HepG2 (cell line): ENCODE data around the gene MARCHF5. TPM values are rescaled to one million over a fixed set of nuclear protein-coding genes. Genes with fewer than 3 reads are reported as not detected.

Experiments
- ATAC-seq: fragments of 200-7000 bp; cut with Tn5 transposase; 3 replicates; pipeline ENCODE4 v1.9.1; 2020; ENCODE audit warnings: mild to moderate bottlenecking, moderate library complexity
- BruUV-seq: library from RNA; stranded (reverse); fragments of 400-500 nt; replicated peaks from 2 replicates; lab custom pipeline; 2021; lab: Mats Ljungman, UMichigan
- CTCF ChIA-PET: fragments of 300-600 bp; formaldehyde crosslinking; extraction: SDS; loops from one replicate; lab custom pipeline; 2021; ENCODE audit warnings: low total read pairs, inconsistent platforms, low intra/inter-chr PET ratio; lab: Yijun Ruan, JAX
- POLR2A ChIA-PET: fragments of 350-600 bp; sonication (Branson Sonifier 250); formaldehyde crosslinking; loops from one replicate; lab custom pipeline; 2020; ENCODE audit warnings: antibody characterized with exemption, inconsistent platforms; lab: Yijun Ruan, JAX
- DNase-seq: peaks from one replicate; pipeline ENCODE4 v3.0.0-alpha.2; 2015; ENCODE audit warnings: low spot score
- FAIRE-seq: peaks from 3 replicates; lab custom pipeline; 2011; peaks lifted over from hg19 to GRCh38; lab: Jason Lieb, UNC
- H2AFZ ChIP-seq: one replicate; pipeline ENCODE4 v1.6.1; 2011; ENCODE audit warnings: low read length, inconsistent platforms
- H3K27ac ChIP-seq: fragments of 300-600 bp; 3 replicates; pipeline ENCODE4 v1.8.0; 2011; ENCODE audit warnings: mixed run types, mild to moderate bottlenecking, mixed read lengths, low read length, inconsistent platforms; ENCODE audit not compliant: insufficient read depth; ENCODE audit errors: extremely low read length
- H3K27me3 ChIP-seq, 2 experiments: fragments of 200-600 bp in 1 of 2; 2 replicates in 1 of 2; 3 replicates in 1 of 2; pipeline versions ENCODE4 v1.6.0 to v1.8.0; 2011; ENCODE audit warnings: low read length in 2 of 2, mild to moderate bottlenecking in 2 of 2, moderate library complexity in 2 of 2, inconsistent platforms in 1 of 2; ENCODE audit not compliant: insufficient read depth in 2 of 2, control insufficient read depth in 1 of 2
- H3K36me3 ChIP-seq, 2 experiments: fragments of 200-600 bp in 1 of 2; replicated peaks in 1 of 2; 2 replicates in 1 of 2; 3 replicates in 1 of 2; pipeline versions ENCODE4 v1.5.1 to v1.8.0; 2011; ENCODE audit warnings: low read length in 2 of 2, inconsistent platforms in 1 of 2; ENCODE audit not compliant: insufficient read depth in 2 of 2, control insufficient read depth in 1 of 2
- H3K4me1 ChIP-seq: 2 replicates; pipeline ENCODE4 v1.5.1; 2012; ENCODE audit warnings: low read length, inconsistent platforms; ENCODE audit not compliant: insufficient read depth
- H3K4me2 ChIP-seq: 2 replicates; pipeline ENCODE4 v1.6.0; 2011; ENCODE audit warnings: low read depth, low read length, inconsistent platforms
- H3K4me3 ChIP-seq, 3 experiments: fragments of 200-600 bp in 1 of 3; sonication (generic), shearing (Covaris generic) in 1 of 3; replicated peaks in 1 of 3; 2 replicates each; pipeline ENCODE4 v1.5.1; 2011 to 2016; ENCODE audit warnings: low read length in 3 of 3, inconsistent platforms in 2 of 3, low read depth in 2 of 3, mild to moderate bottlenecking in 2 of 3, control low read depth in 1 of 3, mixed read lengths in 1 of 3; ENCODE audit not compliant: insufficient read depth in 1 of 3
- H3K79me2 ChIP-seq: one replicate; pipeline ENCODE4 v1.6.1; 2011; ENCODE audit warnings: low read length, inconsistent platforms; ENCODE audit not compliant: insufficient read depth
- H3K9ac ChIP-seq: 2 replicates; pipeline ENCODE4 v1.6.0; 2011; ENCODE audit warnings: mild to moderate bottlenecking, low read depth, low read length, inconsistent platforms; ENCODE audit not compliant: insufficient read depth
- H3K9me3 ChIP-seq: 2 replicates; pipeline ENCODE4 v1.5.1; 2012; ENCODE audit warnings: mild to moderate bottlenecking, low read length
- H4K20me1 ChIP-seq: 2 replicates; pipeline ENCODE4 v1.6.0; 2011; ENCODE audit warnings: inconsistent platforms, mild to moderate bottlenecking, low read length, moderate library complexity; ENCODE audit not compliant: insufficient read depth
- ARID5B ChIP-seq: IDR thresholded peaks from 2 replicates; pipeline ENCODE4 v1.4.0; 2020; ENCODE audit warnings: mild to moderate bottlenecking, missing genetic modification reagents
- PTBP1 ChIP-seq: fragments of 200-400 bp; formaldehyde crosslinking; IDR thresholded peaks from 2 replicates; pipeline ENCODE4 v1.6.1; 2018; ENCODE audit warnings: low read length, low read depth; ENCODE audit not compliant: poor library complexity, severe bottlenecking
- STAG1 ChIP-seq: sonication (generic); formaldehyde crosslinking; IDR thresholded peaks from 2 replicates; pipeline ENCODE4 v1.4.0; 2020; ENCODE audit warnings: missing genetic modification reagents
- ZNF7 ChIP-seq: IDR thresholded peaks from 2 replicates; pipeline ENCODE4 v1.6.1; 2016; ENCODE audit warnings: missing biosample characterization, missing genetic modification reagents
- ZNF816 ChIP-seq: sonication (generic); formaldehyde crosslinking; IDR thresholded peaks from 2 replicates; pipeline ENCODE4 v1.8.0; 2022; ENCODE audit warnings: missing genetic modification reagents, mild to moderate bottlenecking, borderline replicate concordance
- WGBS: methylation state at CpG from one replicate; pipeline ENCODE4 v1.1.6; 2017; ENCODE audit warnings: low lambda C conversion rate; 5-methylcytosine and 5-hydroxymethylcytosine counted together
- in situ Hi-C: cut with HindIII; loops from 2 replicates; pipeline ENCODE4 v1.10.0; 2017; ENCODE audit warnings: low pct_unique_long_range_greater_than_20kb; ENCODE audit not compliant: extremely low pct_ligation_motif_present
- intact Hi-C: fragments of 100-400 bp; cut with micrococcal nuclease; formaldehyde crosslinking; loops from one replicate; pipeline ENCODE4 v1.10.0; 2022; ENCODE audit not compliant: unreplicated experiment
- polyA plus RNA-seq, 8 experiments: library from polyadenylated mRNA; depleted of rRNA in 3 of 8; stranded (reverse) in 7 of 8; unstranded in 1 of 8; fragments of >200 nt; fragmentation: Illumina TruSeq in 4 of 8; extraction: Trizol in 4 of 8; gene quantifications; 2 replicates each; pipeline versions ENCODE4 v1.2.1 to v1.2.3, GENCODE V29; 2011 to 2016; ENCODE audit warnings: low read depth in 4 of 8, missing spikeins in 1 of 8, mixed read lengths in 1 of 8; ENCODE audit not compliant: insufficient read depth in 1 of 8
- total RNA-seq, 5 experiments: library from RNA; depleted of rRNA; stranded (reverse); fragments of >200 nt; fragmentation: Illumina TruSeq; extraction: Trizol; gene quantifications; 2 replicates each; pipeline ENCODE4 v1.2.3, GENCODE V29; 2016; ENCODE audit warnings: low read depth in 1 of 5
- TF ChIP-seq, protein P1 (sequence below): IDR thresholded peaks from 2 replicates; pipeline ENCODE4 v1.6.1; 2018; ENCODE audit warnings: missing genetic modification reagents, mild to moderate bottlenecking, missing compliant biosample characterization

The MARCHF5 gene
- total and polyA plus RNA-seq, 2 of the 13 experiments (the other 11 are each of a cell fraction or from before 2014, with no cell fraction given): 19.4 to 21.0 TPM

DNA sequence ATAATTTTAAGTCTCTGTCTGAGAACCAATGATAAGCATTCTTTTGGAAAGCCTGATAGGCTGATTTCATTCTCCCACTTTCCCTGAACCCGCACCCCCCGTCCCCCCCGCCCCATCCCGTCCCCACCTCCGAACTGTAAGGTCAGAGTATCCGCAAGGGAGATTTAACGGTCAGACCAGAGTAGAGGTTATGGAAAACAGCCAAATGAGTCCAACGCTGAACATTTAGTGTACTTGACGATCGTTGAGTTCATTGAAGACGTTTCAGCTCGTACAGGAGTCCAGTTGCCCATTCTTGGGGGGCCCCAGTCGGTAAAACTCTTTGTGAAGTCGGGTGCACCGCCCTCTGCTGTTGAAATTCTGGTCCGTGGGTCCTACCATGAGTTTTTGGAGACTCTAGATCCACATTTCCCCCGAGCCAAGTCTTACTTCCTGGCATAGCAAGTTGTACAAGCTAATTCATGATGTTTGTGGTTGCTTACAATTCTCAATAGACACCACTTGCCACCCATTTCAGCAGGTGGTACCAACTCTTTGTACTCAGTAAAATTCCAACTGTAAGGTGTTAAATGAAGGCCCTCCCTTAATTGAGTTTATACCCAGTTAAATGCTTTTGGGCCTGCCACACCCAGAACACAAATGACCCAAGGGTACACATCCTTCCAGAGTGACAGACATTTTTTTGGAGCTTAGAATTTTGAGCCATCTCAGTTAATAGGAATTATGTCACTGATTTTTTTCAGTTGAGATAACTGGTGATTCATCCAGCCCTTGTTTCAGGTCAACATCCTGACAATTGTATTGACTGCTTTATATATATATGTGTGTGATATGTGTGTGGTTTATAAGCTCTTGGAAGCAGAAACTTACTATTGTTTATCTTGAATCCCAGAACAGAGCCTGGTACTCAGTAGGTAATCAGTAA lies 1.2 kb downstream of the MARCHF5 start (continued):
- peak; percentile 7; the same call in 1 of the 2 replicates for TF ChIP-seq ARID5B
- TF ChIP-seq STAG1 (CRISPR knock-in tag): peak; percentile 42

- Histone ChIP-seq H3K36me3 (peaks cover 4 to 26% of the 10 kb centered on the region in 2 experiments; a peak in 4 of 5 replicates), H3K4me1 (peaks cover 13% of the 10 kb centered on the region), H3K27ac (no peak overlapping the region), H3K9ac (no peak overlapping the region), H3K79me2 (peaks cover 75% of the 10 kb centered on the region), H3K9me3 (no peaks in the 10 kb centered on the region), H3K4me2 (no peak overlapping the region), H3K4me3 (no peak overlapping the region), H4K20me1 (0 out of 2 replicates have a peak, but pooled peaks cover 7% of the 10 kb centered on the region), H3K27me3 (no peaks in the 10 kb centered on the region), H2AFZ (no peak overlapping the region)
- no TSS peak for BruUV-seq
- ChIA-PET POLR2A (no interaction called here), CTCF (no interaction called here)
- FAIRE-seq: no peak
- DNase-seq: no peak
- intact Hi-C loops: no loop called here
- 96% methylated on average over 6 of the region's 6 CpGs for WGBS
- TF ChIP-seq, protein P1, sequence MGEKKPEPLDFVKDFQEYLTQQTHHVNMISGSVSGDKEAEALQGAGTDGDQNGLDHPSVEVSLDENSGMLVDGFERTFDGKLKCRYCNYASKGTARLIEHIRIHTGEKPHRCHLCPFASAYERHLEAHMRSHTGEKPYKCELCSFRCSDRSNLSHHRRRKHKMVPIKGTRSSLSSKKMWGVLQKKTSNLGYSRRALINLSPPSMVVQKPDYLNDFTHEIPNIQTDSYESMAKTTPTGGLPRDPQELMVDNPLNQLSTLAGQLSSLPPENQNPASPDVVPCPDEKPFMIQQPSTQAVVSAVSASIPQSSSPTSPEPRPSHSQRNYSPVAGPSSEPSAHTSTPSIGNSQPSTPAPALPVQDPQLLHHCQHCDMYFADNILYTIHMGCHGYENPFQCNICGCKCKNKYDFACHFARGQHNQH (CRISPR knock-in tag): no peak
- no peak for TF ChIP-seq PTBP1
- no peak for TF ChIP-seq ZNF816 (CRISPR knock-in tag)
- TF ChIP-seq ZNF7: no peak
- no peak for ATAC-seq
- in situ Hi-C loops: no loop called here
These were observed 7.5 kb downstream of the MARCHF5 start for GRCh38 chr10:92298487-92298886.
